GM21423 (cell line): Measurements from ENCODE around the gene TANC2.
"Not testable (repeated sequence)": the region's sequence is repeated elsewhere in the genome, so short reads cannot be mapped to it uniquely, and the experiment has no call there.

Experiments used
- ATAC-seq: cut with Tn5 transposase; IDR thresholded peaks from one replicate; pipeline ENCODE4 v1.9.1; 2021; ENCODE audit warnings: mild to moderate bottlenecking, moderate library complexity; ENCODE audit not compliant: unreplicated experiment

TANC2 gene

GRCh38 chr17:62963296-62963695 is 2.7 kb upstream of the TANC2 start:
- ATAC-seq, result no peak

GRCh38 chr17:62964506-62964905 is 1.5 kb upstream of the TANC2 start:
- no peak for ATAC-seq

- peak; percentile 15 for ATAC-seq
These were observed 805 bp upstream of the TANC2 start for GRCh38 chr17:62965174-62965685.

- ATAC-seq, result peak; percentile 19
These were observed 580 bp downstream of the TANC2 start for GRCh38 chr17:62966426-62967204.

- no peak for ATAC-seq
These were observed 1.1 kb downstream of the TANC2 start for GRCh38 chr17:62967205-62967529.

- ATAC-seq, result peak; percentile 67
These were observed 2.4 kb downstream of the TANC2 start for GRCh38 chr17:62968445-62968923.

- no peak for ATAC-seq
These were observed 4.6 kb downstream of the TANC2 start for GRCh38 chr17:62970610-62971009.

GRCh38 chr17:62971853-62972252 is 5.8 kb downstream of the TANC2 start:
- no peak for ATAC-seq

- no peak for ATAC-seq
These were observed 8.8 kb downstream of the TANC2 start for GRCh38 chr17:62974788-62975187.

GRCh38 chr17:62975206-62975605 is 9.2 kb downstream of the TANC2 start:
- ATAC-seq, result no peak

GRCh38 chr17:62976643-62977231 is 10.7 kb downstream of the TANC2 start:
- not testable (repeated sequence) for ATAC-seq

GRCh38 chr17:62980842-62981241 is 14.8 kb downstream of the TANC2 start:
- ATAC-seq, result no peak

GRCh38 chr17:62981933-62982332 is 15.9 kb downstream of the TANC2 start:
- no peak for ATAC-seq

GRCh38 chr17:62984801-62985200 is 18.8 kb downstream of the TANC2 start:
- no peak for ATAC-seq

GRCh38 chr17:62986549-62986948 is 20.5 kb downstream of the TANC2 start:
- no peak for ATAC-seq

GRCh38 chr17:62987136-62987535 is 21.1 kb downstream of the TANC2 start:
- ATAC-seq, result no peak

GRCh38 chr17:62989501-62989900 is 23.5 kb downstream of the TANC2 start:
- no peak for ATAC-seq

GRCh38 chr17:62994931-62995330 is 28.9 kb downstream of the TANC2 start:
- no peak for ATAC-seq

- ATAC-seq, result no peak
These were observed 29.4 kb downstream of the TANC2 start for GRCh38 chr17:62995377-62995885.

- no peak for ATAC-seq
These were observed 30.2 kb downstream of the TANC2 start for GRCh38 chr17:62996221-62996620.

GRCh38 chr17:62998166-62998565 is 32.1 kb downstream of the TANC2 start:
- ATAC-seq, result no peak
